ENCODE results near the gene ATP5F1D.

- no peak for TF ChIP-seq CTCF (IDR thresholded peaks at IDR 0.05)
- no peak for TF ChIP-seq POLR2A (IDR thresholded peaks at IDR 0.05)
Measured at GRCh38 chr19:1221904-1222255, 19.7 kb upstream of the ATP5F1D start.
